IPS-20b (cell line): Measurements from ENCODE around the gene GOLGA8F.
"Not testable (repeated sequence)": the region's sequence is repeated elsewhere in the genome, so short reads cannot be mapped to it uniquely, and the experiment has no call there.

Experiments
- H3K27ac ChIP-seq: one replicate; pipeline ENCODE4 v1.5.1; 2013; ENCODE audit warnings: low read length
- H3K27me3 ChIP-seq: 2 replicates; pipeline ENCODE4 v1.6.1; 2013; ENCODE audit warnings: mild to moderate bottlenecking, low read length, inconsistent platforms; ENCODE audit not compliant: insufficient read depth
- H3K36me3 ChIP-seq: 2 replicates; pipeline ENCODE4 v1.6.1; 2013; ENCODE audit warnings: low read depth, mild to moderate bottlenecking, inconsistent platforms, low read length, moderate library complexity; ENCODE audit not compliant: insufficient read depth
- H3K4me1 ChIP-seq: 2 replicates; pipeline ENCODE4 v1.6.1; 2013; ENCODE audit warnings: mild to moderate bottlenecking, control low read depth, inconsistent platforms, low read length, moderate library complexity; ENCODE audit not compliant: insufficient read depth
- H3K4me3 ChIP-seq: 2 replicates; pipeline ENCODE4 v1.5.1; 2013; ENCODE audit warnings: mild to moderate bottlenecking, low read length, inconsistent platforms
- H3K9ac ChIP-seq: 2 replicates; pipeline ENCODE4 v1.6.1; 2013; ENCODE audit warnings: low read depth, mild to moderate bottlenecking, inconsistent platforms, low read length, moderate library complexity
- H3K9me3 ChIP-seq: 2 replicates; pipeline ENCODE4 v1.6.1; 2013; ENCODE audit warnings: mild to moderate bottlenecking, low read depth, low read length, inconsistent platforms; ENCODE audit not compliant: insufficient read depth

The GOLGA8F gene, protein sequence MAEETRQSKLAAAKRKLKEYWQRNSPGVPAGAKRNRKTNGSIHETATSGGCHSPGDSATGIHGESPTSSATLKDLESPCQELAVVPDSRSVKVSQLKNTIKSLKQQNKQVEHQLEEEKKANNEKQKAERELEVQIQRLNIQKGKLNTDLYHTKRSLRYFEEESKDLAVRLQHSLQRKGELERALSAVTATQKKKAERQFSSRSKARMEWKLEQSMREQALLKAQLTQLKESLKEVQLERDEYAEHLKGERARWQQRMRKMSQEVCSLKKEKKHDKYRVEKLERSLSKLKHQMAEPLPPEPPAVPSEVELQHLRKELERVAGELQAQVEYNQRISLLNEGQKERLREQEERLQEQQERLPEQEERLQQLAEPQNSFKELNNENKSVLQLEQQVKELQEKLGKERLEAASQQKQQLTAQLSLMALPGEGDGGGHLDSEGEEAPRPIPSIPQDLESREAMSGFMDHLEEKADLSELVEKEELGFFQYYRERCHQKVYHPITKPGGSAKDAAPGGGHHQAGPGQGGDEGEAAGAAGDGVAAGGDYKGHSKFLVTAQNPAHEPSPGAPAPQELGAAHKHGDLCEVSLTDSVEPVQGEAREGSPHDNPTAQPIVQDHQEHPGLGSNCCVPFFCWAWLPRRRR

GRCh38 chr15:28378364-28378763 is at the start of gene GOLGA8F:
Gene GOLGA8F (plus strand): TSS chr15:28378664. CDS start chr15:28378762, 98 bp downstream.
- not testable (repeated sequence) for H3K9me3 ChIP-seq, H3K36me3 ChIP-seq, H3K27me3 ChIP-seq, H3K4me3 ChIP-seq, H3K27ac ChIP-seq, H3K4me1 ChIP-seq, H3K9ac ChIP-seq

DNA sequence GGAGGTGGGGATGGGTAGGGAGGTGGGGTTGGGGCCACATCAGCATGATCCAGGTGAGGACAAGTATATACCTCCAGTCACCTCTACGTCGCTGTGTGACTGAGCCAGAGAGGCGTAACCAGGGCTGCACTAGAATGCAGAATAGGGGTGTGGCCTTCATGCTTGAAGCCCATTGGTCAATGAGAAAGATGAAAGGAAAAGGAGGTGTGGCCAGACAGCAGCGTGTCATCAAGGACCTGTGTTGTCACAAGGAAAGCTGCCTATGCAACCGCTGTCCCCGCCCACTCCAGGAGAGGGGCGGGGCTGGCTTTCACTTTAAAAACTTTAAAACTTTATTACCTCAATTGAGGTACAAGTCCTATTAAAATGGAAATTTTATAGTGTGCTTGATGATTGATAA is 20.5 kb upstream of the GOLGA8F start, which contains the start of gene GOLGA6L24:
Gene GOLGA6L24 (minus strand): TSS at position 101 of the 400 bp plus-strand sequence. CDS start 61 bp downstream, at position 40.
- H3K27ac ChIP-seq, H3K9ac ChIP-seq, H3K27me3 ChIP-seq, H3K4me1 ChIP-seq, H3K36me3 ChIP-seq, H3K4me3 ChIP-seq, H3K9me3 ChIP-seq: not testable (repeated sequence)

DNA sequence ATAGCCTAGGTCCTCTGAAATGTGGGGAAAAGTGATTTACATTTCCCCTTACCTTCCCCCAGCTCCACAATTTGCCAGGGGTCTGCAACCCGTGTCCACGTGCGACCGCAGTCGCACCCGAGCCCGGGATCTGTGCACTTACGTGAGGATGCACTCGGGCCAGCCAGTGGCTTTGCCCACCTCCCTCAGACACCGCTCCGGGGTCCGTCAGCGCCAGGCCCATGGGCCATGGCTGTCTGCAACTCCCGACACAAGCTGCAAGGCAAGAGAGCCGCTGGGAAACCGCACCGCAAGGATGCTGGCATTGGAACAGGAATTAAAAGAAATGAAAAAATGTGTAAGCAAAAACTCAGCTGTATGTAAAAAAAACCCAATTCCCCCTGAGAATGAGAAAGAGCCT is 13.0 kb upstream of the GOLGA8F start:
- not testable (repeated sequence) for H3K4me3 ChIP-seq, H3K9ac ChIP-seq, H3K27me3 ChIP-seq, H3K9me3 ChIP-seq, H3K36me3 ChIP-seq, H3K27ac ChIP-seq, H3K4me1 ChIP-seq

GRCh38 chr15:28380053-28380452 is 1.6 kb downstream of the GOLGA8F start:
- not testable (repeated sequence) for H3K27me3 ChIP-seq, H3K4me3 ChIP-seq, H3K36me3 ChIP-seq, H3K9ac ChIP-seq, H3K27ac ChIP-seq, H3K9me3 ChIP-seq, H3K4me1 ChIP-seq

- not testable (repeated sequence) for H3K4me3 ChIP-seq, H3K27ac ChIP-seq, H3K27me3 ChIP-seq, H3K9ac ChIP-seq, H3K9me3 ChIP-seq, H3K36me3 ChIP-seq, H3K4me1 ChIP-seq
These were observed 17.6 kb downstream of the GOLGA8F start for GRCh38 chr15:28396022-28396421.

- not testable (repeated sequence) for H3K9me3 ChIP-seq, H3K4me3 ChIP-seq, H3K27ac ChIP-seq, H3K9ac ChIP-seq, H3K4me1 ChIP-seq, H3K27me3 ChIP-seq, H3K36me3 ChIP-seq
These were observed 24.4 kb downstream of the GOLGA8F start for GRCh38 chr15:28402774-28403435.

GRCh38 chr15:28420470-28420869 is 42.0 kb downstream of the GOLGA8F start:
- H3K4me3 ChIP-seq, H3K9ac ChIP-seq, H3K36me3 ChIP-seq, H3K4me1 ChIP-seq, H3K27me3 ChIP-seq, H3K9me3 ChIP-seq, H3K27ac ChIP-seq: not testable (repeated sequence)

GRCh38 chr15:28435594-28435993 is 57.1 kb downstream of the GOLGA8F start:
- H3K27me3 ChIP-seq, H3K9ac ChIP-seq, H3K4me3 ChIP-seq, H3K36me3 ChIP-seq, H3K9me3 ChIP-seq, H3K27ac ChIP-seq, H3K4me1 ChIP-seq: not testable (repeated sequence)
